ENCODE results near the gene RASSF4. TPM values are rescaled to one million over a fixed set of nuclear protein-coding genes. Genes with fewer than 3 reads are reported as not detected.
A peak's percentile ranks its signal among the peaks of the same experiment; 100 is the strongest.

The RASSF4 gene
- total and polyA plus RNA-seq, 9 of the 15 experiments (the other 6 are each of a cell fraction or from before 2014, with no cell fraction given), result 0.01 to 0.62 (median 0.11) TPM; not detected in 3

DNA sequence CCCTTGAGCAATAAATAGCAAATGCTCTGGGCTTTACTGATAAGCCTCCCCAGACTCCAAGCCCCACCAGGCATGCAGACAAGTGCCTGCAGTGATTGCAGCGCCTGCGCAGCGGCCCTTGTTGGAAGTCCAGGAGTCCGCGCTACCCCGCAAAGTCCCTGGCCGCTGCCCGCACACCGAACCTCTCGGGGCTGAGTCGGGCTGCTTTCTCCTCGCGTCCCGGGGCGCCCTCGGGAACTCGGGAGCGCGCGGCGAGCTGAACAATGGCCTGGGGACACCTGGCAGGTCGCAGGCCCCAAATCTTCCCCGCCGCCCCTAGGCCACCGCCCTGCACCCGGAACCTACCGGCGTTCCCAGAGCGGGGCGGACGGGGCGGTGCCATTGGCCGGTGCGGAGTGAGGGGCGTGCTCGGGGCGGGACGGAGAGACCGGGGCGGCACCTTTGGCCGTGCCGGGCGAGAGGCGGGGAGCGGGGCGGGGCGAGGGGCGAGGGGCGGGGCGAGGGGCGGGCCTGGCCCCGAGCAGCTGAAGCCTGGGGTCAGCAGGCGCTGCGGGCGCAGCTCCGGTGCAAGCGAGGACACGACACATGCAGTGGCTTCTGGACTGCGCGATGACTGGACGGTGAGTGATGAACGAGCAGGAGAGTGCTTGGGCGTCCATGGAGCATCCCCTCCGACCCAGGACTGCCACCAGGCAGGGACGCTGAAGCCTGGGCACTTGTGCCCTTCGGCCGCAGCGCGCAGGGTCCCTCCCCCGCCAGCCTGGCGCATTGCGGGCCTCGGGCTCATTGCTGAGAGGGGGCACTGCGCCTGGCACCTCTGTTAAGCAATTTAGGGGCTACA lies at the start of gene RASSF4 (continued):
- TF ChIP-seq SIN3A (IDR thresholded peaks at IDR 0.05; ENCODE audit: borderline replicate concordance in 2 of 2, control insufficient read depth in 1 of 2, low read depth in 2 of 2, low read length in 2 of 2) (no peak), MTF1 (CRISPR knock-in tag; IDR thresholded peaks at IDR 0.05; ENCODE audit: borderline replicate concordance) (no peak), MIER1 (IDR thresholded peaks at IDR 0.05; ENCODE audit: low read depth) (no peak), IFI16 (CRISPR knock-in tag; IDR thresholded peaks at IDR 0.05) (no peak), HEY1 (CRISPR knock-in tag; IDR thresholded peaks at IDR 0.05; ENCODE audit: borderline replicate concordance) (no peak), U2AF1 (optimal IDR thresholded peaks at IDR 0.05; ENCODE audit: low read depth, low read length) (peak; percentile 23), SLC30A9 (CRISPR knock-in tag; IDR thresholded peaks at IDR 0.05) (no peak), TFAM (CRISPR knock-in tag; conservative IDR thresholded peaks at IDR 0.05) (no peak), ASH1L (IDR thresholded peaks at IDR 0.05; ENCODE audit: borderline replicate concordance, low read depth, partially characterized antibody) (no peak), ARID1B (IDR thresholded peaks at IDR 0.05) (peak; percentile 60), MBD2 (IDR thresholded peaks at IDR 0.05; ENCODE audit: borderline replicate concordance, low read depth) (no peak), SUPT5H (IDR thresholded peaks at IDR 0.05) (peak; percentile 35; the same call in 1 of the 2 replicates), HIVEP1 (CRISPR knock-in tag; IDR thresholded peaks at IDR 0.05) (no peak), NCOA6 (IDR thresholded peaks at IDR 0.05) (no peak), GABPA (tag; conservative IDR thresholded peaks at IDR 0.05; ENCODE audit: low read depth) (0 out of 2 replicates have a peak, but pooled peaks have one; percentile 25), NRF1 (conservative IDR thresholded peaks at IDR 0.05 in 1 of 2, IDR thresholded peaks at IDR 0.05 in 1 of 2) (peak; percentile 95 to 96), SMAD4 (CRISPR knock-in tag; conservative IDR thresholded peaks at IDR 0.05) (peak; percentile 77), ESRRB (CRISPR knock-in tag; IDR thresholded peaks at IDR 0.05; ENCODE audit: borderline replicate concordance) (no peak), ZSCAN29 (IDR thresholded peaks at IDR 0.05) (no peak), NFIX (CRISPR knock-in tag; IDR thresholded peaks at IDR 0.05; ENCODE audit: low read depth) (no peak), RBM14 (IDR thresholded peaks at IDR 0.05; ENCODE audit: borderline replicate concordance, insufficient read depth, low read depth, low read length) (no peak)
- TF ChIP-seq, protein P1, sequence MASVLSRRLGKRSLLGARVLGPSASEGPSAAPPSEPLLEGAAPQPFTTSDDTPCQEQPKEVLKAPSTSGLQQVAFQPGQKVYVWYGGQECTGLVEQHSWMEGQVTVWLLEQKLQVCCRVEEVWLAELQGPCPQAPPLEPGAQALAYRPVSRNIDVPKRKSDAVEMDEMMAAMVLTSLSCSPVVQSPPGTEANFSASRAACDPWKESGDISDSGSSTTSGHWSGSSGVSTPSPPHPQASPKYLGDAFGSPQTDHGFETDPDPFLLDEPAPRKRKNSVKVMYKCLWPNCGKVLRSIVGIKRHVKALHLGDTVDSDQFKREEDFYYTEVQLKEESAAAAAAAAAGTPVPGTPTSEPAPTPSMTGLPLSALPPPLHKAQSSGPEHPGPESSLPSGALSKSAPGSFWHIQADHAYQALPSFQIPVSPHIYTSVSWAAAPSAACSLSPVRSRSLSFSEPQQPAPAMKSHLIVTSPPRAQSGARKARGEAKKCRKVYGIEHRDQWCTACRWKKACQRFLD (CRISPR knock-in tag; IDR thresholded peaks at IDR 0.05), result no peak
- TF ChIP-seq, protein P2, sequence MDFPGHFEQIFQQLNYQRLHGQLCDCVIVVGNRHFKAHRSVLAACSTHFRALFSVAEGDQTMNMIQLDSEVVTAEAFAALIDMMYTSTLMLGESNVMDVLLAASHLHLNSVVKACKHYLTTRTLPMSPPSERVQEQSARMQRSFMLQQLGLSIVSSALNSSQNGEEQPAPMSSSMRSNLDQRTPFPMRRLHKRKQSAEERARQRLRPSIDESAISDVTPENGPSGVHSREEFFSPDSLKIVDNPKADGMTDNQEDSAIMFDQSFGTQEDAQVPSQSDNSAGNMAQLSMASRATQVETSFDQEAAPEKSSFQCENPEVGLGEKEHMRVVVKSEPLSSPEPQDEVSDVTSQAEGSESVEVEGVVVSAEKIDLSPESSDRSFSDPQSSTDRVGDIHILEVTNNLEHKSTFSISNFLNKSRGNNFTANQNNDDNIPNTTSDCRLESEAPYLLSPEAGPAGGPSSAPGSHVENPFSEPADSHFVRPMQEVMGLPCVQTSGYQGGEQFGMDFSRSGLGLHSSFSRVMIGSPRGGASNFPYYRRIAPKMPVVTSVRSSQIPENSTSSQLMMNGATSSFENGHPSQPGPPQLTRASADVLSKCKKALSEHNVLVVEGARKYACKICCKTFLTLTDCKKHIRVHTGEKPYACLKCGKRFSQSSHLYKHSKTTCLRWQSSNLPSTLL (IDR thresholded peaks at IDR 0.05), result no peak
- TF ChIP-seq, protein P3, sequence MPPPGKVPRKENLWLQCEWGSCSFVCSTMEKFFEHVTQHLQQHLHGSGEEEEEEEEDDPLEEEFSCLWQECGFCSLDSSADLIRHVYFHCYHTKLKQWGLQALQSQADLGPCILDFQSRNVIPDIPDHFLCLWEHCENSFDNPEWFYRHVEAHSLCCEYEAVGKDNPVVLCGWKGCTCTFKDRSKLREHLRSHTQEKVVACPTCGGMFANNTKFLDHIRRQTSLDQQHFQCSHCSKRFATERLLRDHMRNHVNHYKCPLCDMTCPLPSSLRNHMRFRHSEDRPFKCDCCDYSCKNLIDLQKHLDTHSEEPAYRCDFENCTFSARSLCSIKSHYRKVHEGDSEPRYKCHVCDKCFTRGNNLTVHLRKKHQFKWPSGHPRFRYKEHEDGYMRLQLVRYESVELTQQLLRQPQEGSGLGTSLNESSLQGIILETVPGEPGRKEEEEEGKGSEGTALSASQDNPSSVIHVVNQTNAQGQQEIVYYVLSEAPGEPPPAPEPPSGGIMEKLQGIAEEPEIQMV (tag; conservative IDR thresholded peaks at IDR 0.05; ENCODE audit: low read depth), result no peak
